ENCODE results near the gene PDXP. TPM values are rescaled to one million over a fixed set of nuclear protein-coding genes. Genes with fewer than 3 reads are reported as not detected.
A peak's percentile ranks its signal among the peaks of the same experiment; 100 is the strongest.

PDXP gene
- total and polyA plus RNA-seq, 2 of the 13 experiments (the other 11 are each of a cell fraction or from before 2014, with no cell fraction given) = 58.2 to 70.6 TPM

DNA sequence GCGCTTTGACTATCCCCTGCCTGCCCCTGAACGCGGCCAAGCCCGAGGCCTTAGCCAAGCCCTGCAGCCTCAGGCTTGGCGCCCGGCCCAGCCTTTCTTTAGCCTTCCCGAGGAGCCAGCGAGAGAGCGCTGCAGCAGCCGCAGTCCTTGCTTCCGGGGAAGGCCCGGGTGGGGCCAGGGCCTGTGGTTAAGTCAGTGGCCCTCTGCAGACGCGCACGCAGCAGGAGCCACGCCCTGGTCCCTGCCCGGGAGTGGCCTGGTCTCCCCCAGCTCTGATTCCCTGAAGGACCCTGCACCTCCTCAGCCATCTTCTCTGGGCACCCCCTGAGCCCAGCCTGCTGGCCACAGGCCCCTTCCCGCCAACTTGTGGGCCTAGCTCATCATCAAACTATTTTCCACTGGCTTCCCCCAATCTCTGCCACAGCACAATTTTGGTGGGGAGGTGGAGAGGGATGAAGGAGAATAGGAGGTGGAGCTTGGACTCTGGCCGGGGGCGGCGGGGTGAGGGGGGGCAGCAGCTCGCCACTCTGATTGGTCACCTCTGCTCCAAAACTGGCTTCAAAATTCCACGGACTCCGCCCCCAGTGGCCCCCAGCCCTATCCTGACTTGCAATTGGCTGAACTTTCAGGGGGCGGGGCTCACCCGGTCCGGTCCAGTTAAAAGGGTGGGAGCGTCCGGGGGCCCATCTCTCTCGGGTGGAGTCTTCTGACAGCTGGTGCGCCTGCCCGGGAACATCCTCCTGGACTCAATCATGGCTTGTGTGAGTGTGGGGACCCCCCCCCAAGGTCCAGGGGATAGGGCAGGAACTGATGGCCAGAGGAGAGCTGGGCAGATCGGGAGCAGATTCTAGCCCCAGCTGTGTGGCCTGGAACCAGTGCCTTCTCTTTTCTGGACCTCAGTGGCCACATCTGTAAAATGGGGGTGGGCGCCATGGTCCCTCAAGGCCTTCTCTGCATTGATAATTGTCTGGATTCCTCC, 16.7 kb downstream of the PDXP start, which contains the start of gene LGALS1 (continued):
- TF ChIP-seq, protein P1, sequence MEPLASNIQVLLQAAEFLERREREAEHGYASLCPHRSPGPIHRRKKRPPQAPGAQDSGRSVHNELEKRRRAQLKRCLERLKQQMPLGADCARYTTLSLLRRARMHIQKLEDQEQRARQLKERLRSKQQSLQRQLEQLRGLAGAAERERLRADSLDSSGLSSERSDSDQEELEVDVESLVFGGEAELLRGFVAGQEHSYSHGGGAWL (CRISPR knock-in tag; IDR thresholded peaks at IDR 0.05) = no peak
- TF ChIP-seq ZNF550 (CRISPR knock-in tag; IDR thresholded peaks at IDR 0.05; ENCODE audit: borderline replicate concordance) (no peak), CC2D1A (CRISPR knock-in tag; IDR thresholded peaks at IDR 0.05) (no peak), SALL1 (CRISPR knock-in tag; IDR thresholded peaks at IDR 0.05) (peak; percentile 51; the same call in 1 of the 2 replicates), ZNF598 (CRISPR knock-in tag; IDR thresholded peaks at IDR 0.05; ENCODE audit: borderline replicate concordance) (no peak), SYNCRIP (IDR thresholded peaks at IDR 0.05; ENCODE audit: insufficient read depth, low read depth, low read length) (no peak), GABPA (IDR thresholded peaks at IDR 0.05; ENCODE audit: low read depth, low read length) (no peak), GABPA (CRISPR knock-in tag; IDR thresholded peaks at IDR 0.05; ENCODE audit: low read depth) (peak; percentile 36; the same call in 1 of the 2 replicates), HOXA3 (CRISPR knock-in tag; IDR thresholded peaks at IDR 0.05) (no peak), TBX3 (IDR thresholded peaks at IDR 0.05; ENCODE audit: borderline replicate concordance) (no peak), MEIS2 (CRISPR knock-in tag; IDR thresholded peaks at IDR 0.05) (no peak), ZBTB7B (CRISPR knock-in tag; IDR thresholded peaks at IDR 0.05) (peak; percentile 27; the same call in 1 of the 2 replicates), LCORL (IDR thresholded peaks at IDR 0.05) (peak; percentile 94), LCORL (CRISPR knock-in tag; IDR thresholded peaks at IDR 0.05) (peak; percentile 50; the same call in 1 of the 2 replicates), ZNF232 (CRISPR knock-in tag; IDR thresholded peaks at IDR 0.05; ENCODE audit: borderline replicate concordance) (no peak), KDM1A (CRISPR knock-in tag; IDR thresholded peaks at IDR 0.05) (peak; percentile 66; the same call in 1 of the 2 replicates), ZC3H13 (CRISPR knock-in tag; IDR thresholded peaks at IDR 0.05) (no peak), ZNF121 (CRISPR knock-in tag; IDR thresholded peaks at IDR 0.05) (no peak)
- TF ChIP-seq, protein P2, sequence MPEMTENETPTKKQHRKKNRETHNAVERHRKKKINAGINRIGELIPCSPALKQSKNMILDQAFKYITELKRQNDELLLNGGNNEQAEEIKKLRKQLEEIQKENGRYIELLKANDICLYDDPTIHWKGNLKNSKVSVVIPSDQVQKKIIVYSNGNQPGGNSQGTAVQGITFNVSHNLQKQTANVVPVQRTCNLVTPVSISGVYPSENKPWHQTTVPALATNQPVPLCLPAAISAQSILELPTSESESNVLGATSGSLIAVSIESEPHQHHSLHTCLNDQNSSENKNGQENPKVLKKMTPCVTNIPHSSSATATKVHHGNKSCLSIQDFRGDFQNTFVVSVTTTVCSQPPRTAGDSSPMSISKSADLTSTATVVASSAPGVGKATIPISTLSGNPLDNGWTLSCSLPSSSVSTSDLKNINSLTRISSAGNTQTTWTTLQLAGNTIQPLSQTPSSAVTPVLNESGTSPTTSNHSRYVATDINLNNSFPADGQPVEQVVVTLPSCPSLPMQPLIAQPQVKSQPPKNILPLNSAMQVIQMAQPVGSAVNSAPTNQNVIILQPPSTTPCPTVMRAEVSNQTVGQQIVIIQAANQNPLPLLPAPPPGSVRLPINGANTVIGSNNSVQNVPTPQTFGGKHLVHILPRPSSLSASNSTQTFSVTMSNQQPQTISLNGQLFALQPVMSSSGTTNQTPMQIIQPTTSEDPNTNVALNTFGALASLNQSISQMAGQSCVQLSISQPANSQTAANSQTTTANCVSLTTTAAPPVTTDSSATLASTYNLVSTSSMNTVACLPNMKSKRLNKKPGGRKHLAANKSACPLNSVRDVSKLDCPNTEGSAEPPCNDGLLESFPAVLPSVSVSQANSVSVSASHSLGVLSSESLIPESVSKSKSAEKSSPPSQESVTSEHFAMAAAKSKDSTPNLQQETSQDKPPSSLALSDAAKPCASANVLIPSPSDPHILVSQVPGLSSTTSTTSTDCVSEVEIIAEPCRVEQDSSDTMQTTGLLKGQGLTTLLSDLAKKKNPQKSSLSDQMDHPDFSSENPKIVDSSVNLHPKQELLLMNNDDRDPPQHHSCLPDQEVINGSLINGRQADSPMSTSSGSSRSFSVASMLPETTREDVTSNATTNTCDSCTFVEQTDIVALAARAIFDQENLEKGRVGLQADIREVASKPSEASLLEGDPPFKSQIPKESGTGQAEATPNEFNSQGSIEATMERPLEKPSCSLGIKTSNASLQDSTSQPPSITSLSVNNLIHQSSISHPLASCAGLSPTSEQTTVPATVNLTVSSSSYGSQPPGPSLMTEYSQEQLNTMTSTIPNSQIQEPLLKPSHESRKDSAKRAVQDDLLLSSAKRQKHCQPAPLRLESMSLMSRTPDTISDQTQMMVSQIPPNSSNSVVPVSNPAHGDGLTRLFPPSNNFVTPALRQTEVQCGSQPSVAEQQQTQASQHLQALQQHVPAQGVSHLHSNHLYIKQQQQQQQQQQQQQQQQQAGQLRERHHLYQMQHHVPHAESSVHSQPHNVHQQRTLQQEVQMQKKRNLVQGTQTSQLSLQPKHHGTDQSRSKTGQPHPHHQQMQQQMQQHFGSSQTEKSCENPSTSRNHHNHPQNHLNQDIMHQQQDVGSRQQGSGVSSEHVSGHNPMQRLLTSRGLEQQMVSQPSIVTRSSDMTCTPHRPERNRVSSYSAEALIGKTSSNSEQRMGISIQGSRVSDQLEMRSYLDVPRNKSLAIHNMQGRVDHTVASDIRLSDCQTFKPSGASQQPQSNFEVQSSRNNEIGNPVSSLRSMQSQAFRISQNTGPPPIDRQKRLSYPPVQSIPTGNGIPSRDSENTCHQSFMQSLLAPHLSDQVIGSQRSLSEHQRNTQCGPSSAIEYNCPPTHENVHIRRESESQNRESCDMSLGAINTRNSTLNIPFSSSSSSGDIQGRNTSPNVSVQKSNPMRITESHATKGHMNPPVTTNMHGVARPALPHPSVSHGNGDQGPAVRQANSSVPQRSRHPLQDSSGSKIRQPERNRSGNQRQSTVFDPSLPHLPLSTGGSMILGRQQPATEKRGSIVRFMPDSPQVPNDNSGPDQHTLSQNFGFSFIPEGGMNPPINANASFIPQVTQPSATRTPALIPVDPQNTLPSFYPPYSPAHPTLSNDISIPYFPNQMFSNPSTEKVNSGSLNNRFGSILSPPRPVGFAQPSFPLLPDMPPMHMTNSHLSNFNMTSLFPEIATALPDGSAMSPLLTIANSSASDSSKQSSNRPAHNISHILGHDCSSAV (CRISPR knock-in tag; IDR thresholded peaks at IDR 0.05; ENCODE audit: borderline replicate concordance) = no peak
- TF ChIP-seq, protein P3, sequence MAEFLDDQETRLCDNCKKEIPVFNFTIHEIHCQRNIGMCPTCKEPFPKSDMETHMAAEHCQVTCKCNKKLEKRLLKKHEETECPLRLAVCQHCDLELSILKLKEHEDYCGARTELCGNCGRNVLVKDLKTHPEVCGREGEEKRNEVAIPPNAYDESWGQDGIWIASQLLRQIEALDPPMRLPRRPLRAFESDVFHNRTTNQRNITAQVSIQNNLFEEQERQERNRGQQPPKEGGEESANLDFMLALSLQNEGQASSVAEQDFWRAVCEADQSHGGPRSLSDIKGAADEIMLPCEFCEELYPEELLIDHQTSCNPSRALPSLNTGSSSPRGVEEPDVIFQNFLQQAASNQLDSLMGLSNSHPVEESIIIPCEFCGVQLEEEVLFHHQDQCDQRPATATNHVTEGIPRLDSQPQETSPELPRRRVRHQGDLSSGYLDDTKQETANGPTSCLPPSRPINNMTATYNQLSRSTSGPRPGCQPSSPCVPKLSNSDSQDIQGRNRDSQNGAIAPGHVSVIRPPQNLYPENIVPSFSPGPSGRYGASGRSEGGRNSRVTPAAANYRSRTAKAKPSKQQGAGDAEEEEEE (CRISPR knock-in tag; IDR thresholded peaks at IDR 0.05; ENCODE audit: borderline replicate concordance) = no peak

Data from HepG2 (cell line).